GM23338 (cell line): ENCODE results near the gene SLC24A4. TPM values are rescaled to one million over a fixed set of nuclear protein-coding genes. Genes with fewer than 3 reads are reported as not detected.

Experiments
- ATAC-seq: fragments of 200-7000 bp; cut with Tn5 transposase; 3 replicates; pipeline ENCODE4 v1.9.1; 2020
- DNase-seq: peaks from one replicate; pipeline ENCODE4 v3.0.0-alpha.2; 2015; ENCODE audit warnings: low spot score
- H2AFZ ChIP-seq: fragments of 200-600 bp; sonication (generic); 2 replicates; pipeline ENCODE4 v1.8.0; 2016; ENCODE audit warnings: antibody characterized with exemption, mild to moderate bottlenecking, moderate library complexity
- H3F3A ChIP-seq: fragments of 200-600 bp; sonication (generic); replicated peaks from 2 replicates; pipeline ENCODE4 v1.8.0; 2017; ENCODE audit warnings: antibody characterized with exemption, mixed run types, low read depth
- H3K27ac ChIP-seq: fragments of 200-600 bp; sonication (generic); 2 replicates; pipeline ENCODE4 v1.6.1; 2016; ENCODE audit warnings: low read depth
- H3K27me3 ChIP-seq: fragments of 200-600 bp; sonication (generic); 2 replicates; pipeline ENCODE4 v1.8.0; 2016; ENCODE audit warnings: mild to moderate bottlenecking, mixed run types, moderate library complexity; ENCODE audit not compliant: insufficient read depth
- H3K36me3 ChIP-seq: fragments of 200-600 bp; sonication (generic); 2 replicates; pipeline ENCODE4 v1.8.0; 2016; ENCODE audit warnings: mild to moderate bottlenecking; ENCODE audit not compliant: insufficient read depth
- H3K4me1 ChIP-seq: fragments of 200-600 bp; sonication (generic); 2 replicates; pipeline ENCODE4 v1.8.0; 2016; ENCODE audit warnings: mild to moderate bottlenecking, moderate library complexity; ENCODE audit not compliant: insufficient read depth
- H3K4me2 ChIP-seq: fragments of 200-600 bp; sonication (generic); 2 replicates; pipeline ENCODE4 v1.7.1; 2017; ENCODE audit warnings: mixed run types
- H3K4me3 ChIP-seq: fragments of 200-600 bp; sonication (generic); 2 replicates; pipeline ENCODE4 v1.6.1; 2016; ENCODE audit warnings: mixed run types
- H3K79me2 ChIP-seq: fragments of 200-600 bp; sonication (generic); replicated peaks from 2 replicates; pipeline ENCODE4 v1.8.0; 2017; ENCODE audit warnings: mild to moderate bottlenecking; ENCODE audit not compliant: insufficient read depth
- H3K9me2 ChIP-seq: fragments of 200-600 bp; sonication (generic); 2 replicates; pipeline ENCODE4 v1.8.0; 2017; ENCODE audit not compliant: insufficient read depth
- H4K20me1 ChIP-seq: fragments of 200-600 bp; sonication (generic); replicated peaks from 2 replicates; pipeline ENCODE4 v1.8.0; 2017; ENCODE audit warnings: mild to moderate bottlenecking; ENCODE audit not compliant: insufficient read depth
- H3K27ac Mint-ChIP-seq: 2 replicates; pipeline ENCODE4 v1.8.0; 2020; ENCODE audit warnings: inconsistent platforms, mild to moderate bottlenecking, moderate library complexity, mixed read lengths
- H3K27me3 Mint-ChIP-seq: 3 replicates; pipeline ENCODE4 v1.8.0; 2022; ENCODE audit warnings: low read depth, mild to moderate bottlenecking, moderate library complexity, mixed read lengths, inconsistent platforms; ENCODE audit not compliant: insufficient read depth, poor library complexity
- H3K36me3 Mint-ChIP-seq: 3 replicates; pipeline ENCODE4 v1.8.0; 2021; ENCODE audit warnings: low read depth, mild to moderate bottlenecking, inconsistent platforms, moderate library complexity, mixed read lengths
- H3K4me1 Mint-ChIP-seq: 3 replicates; pipeline ENCODE4 v1.8.0; 2020; ENCODE audit warnings: mild to moderate bottlenecking, inconsistent platforms, mixed read lengths
- H3K4me3 Mint-ChIP-seq: 3 replicates; pipeline ENCODE4 v1.8.0; 2021; ENCODE audit warnings: moderate library complexity, mild to moderate bottlenecking, inconsistent platforms, mixed read lengths
- H3K9me3 Mint-ChIP-seq: 3 replicates; pipeline ENCODE4 v1.8.0; 2020; ENCODE audit warnings: moderate library complexity, mild to moderate bottlenecking, inconsistent platforms, mixed read lengths
- CREB1 ChIP-seq: fragments of 250-450 bp; sonication (Bioruptor Pico); IDR thresholded peaks from 2 replicates; pipeline ENCODE4 v1.5.0; 2020; ENCODE audit warnings: low read depth, mild to moderate bottlenecking, moderate library complexity
- EZH2 ChIP-seq: fragments of 200-600 bp; sonication (generic); IDR thresholded peaks from one replicate; pipeline ENCODE4 v1.8.0; 2017; ENCODE audit warnings: antibody characterized with exemption, mild to moderate bottlenecking, low read depth; ENCODE audit not compliant: unreplicated experiment
- EZH2phosphoT487 ChIP-seq: fragments of 200-600 bp; sonication (generic); IDR thresholded peaks from one replicate; pipeline ENCODE4 v1.8.1; 2018; ENCODE audit warnings: antibody characterized with exemption; ENCODE audit not compliant: unreplicated experiment
- JUNB ChIP-seq: IDR thresholded peaks from one replicate; pipeline ENCODE4 v1.6.1; 2016; ENCODE audit warnings: antibody characterized with exemption; ENCODE audit not compliant: unreplicated experiment
- NANOG ChIP-seq: IDR thresholded peaks from 2 replicates; pipeline ENCODE4 v1.6.1; 2016; ENCODE audit warnings: antibody characterized with exemption, borderline replicate concordance
- POLR2AphosphoS5 ChIP-seq: IDR thresholded peaks from 2 replicates; pipeline ENCODE4 v1.6.1; 2016; ENCODE audit warnings: antibody characterized with exemption, low read depth
- STAT1 ChIP-seq: IDR thresholded peaks from one replicate; pipeline ENCODE4 v1.6.1; 2016; ENCODE audit warnings: antibody characterized with exemption; ENCODE audit not compliant: unreplicated experiment
- ZNF114 ChIP-seq: fragments of 250-450 bp; sonication (Bioruptor Pico); IDR thresholded peaks from 2 replicates; pipeline ENCODE4 v1.5.0; 2020; ENCODE audit warnings: mild to moderate bottlenecking, moderate library complexity
- ZNF331 ChIP-seq: fragments of 250-450 bp; sonication (Bioruptor Pico); IDR thresholded peaks from 2 replicates; pipeline ENCODE4 v1.5.0; 2020; ENCODE audit warnings: low read depth, mild to moderate bottlenecking, moderate library complexity
- ZNF462 ChIP-seq: fragments of 250-450 bp; sonication (Bioruptor Pico); IDR thresholded peaks from 2 replicates; pipeline ENCODE4 v1.5.0; 2020; ENCODE audit warnings: mild to moderate bottlenecking, moderate library complexity
- polyA plus RNA-seq: library from polyadenylated mRNA; unstranded; fragments of >200 nt; fragmentation: Nextera tagmentation; extraction: Ambion mirVana; gene quantifications from 2 replicates; pipeline ENCODE4 v1.2.1, GENCODE V29; 2016
- total RNA-seq: library from RNA; depleted of rRNA; stranded (reverse); fragments of >200 nt; shearing (Covaris generic); gene quantifications from 2 replicates; pipeline ENCODE4 v1.2.3, GENCODE V29; 2014
- TF ChIP-seq, protein P1 (sequence below), 2 experiments: fragments of 200-600 bp in 1 of 2; sonication (generic) in 1 of 2; conservative IDR thresholded peaks; 2 replicates each; pipeline versions ENCODE4 v1.5.1 to v1.6.1; 2016 to 2017; ENCODE audit warnings: antibody characterized with exemption in 2 of 2, low read depth in 2 of 2, mild to moderate bottlenecking in 2 of 2, moderate library complexity in 1 of 2
- TF ChIP-seq, protein P2 (sequence below): IDR thresholded peaks from 2 replicates; pipeline ENCODE4 v1.6.1; 2016; ENCODE audit warnings: antibody characterized with exemption

SLC24A4 gene
- total and polyA plus RNA-seq, 2 experiments from 2014 or later, result 0.06 to 0.38 TPM

- Mint-ChIP-seq H3K4me1 (no peaks in the 10 kb centered on the region), H3K36me3 (no peaks in the 10 kb centered on the region), H3K27me3 (no peaks in the 10 kb centered on the region), H3K9me3 (peaks cover 2% of the 10 kb centered on the region; the same call in 1 of the 3 replicates), H3K4me3 (no peak overlapping the region), H3K27ac (no peak overlapping the region)
- no peaks in the 10 kb centered on the region for H3F3A ChIP-seq
- no peak overlapping the region for H3K4me3 ChIP-seq
- ATAC-seq, result no peak
- 0 out of 2 replicates have a peak, but pooled peaks cover 4% of the 10 kb centered on the region for H3K9me2 ChIP-seq
- H4K20me1 ChIP-seq, result no peaks in the 10 kb centered on the region
- no peaks in the 10 kb centered on the region for H3K4me1 ChIP-seq
- no peaks in the 10 kb centered on the region for H3K79me2 ChIP-seq
- H3K36me3 ChIP-seq, result no peaks in the 10 kb centered on the region
- TF ChIP-seq ZNF462, result no peak
- TF ChIP-seq EZH2, result no peak
- TF ChIP-seq EZH2phosphoT487, result no peak
- TF ChIP-seq POLR2AphosphoS5, result no peak
- TF ChIP-seq, protein P1, sequence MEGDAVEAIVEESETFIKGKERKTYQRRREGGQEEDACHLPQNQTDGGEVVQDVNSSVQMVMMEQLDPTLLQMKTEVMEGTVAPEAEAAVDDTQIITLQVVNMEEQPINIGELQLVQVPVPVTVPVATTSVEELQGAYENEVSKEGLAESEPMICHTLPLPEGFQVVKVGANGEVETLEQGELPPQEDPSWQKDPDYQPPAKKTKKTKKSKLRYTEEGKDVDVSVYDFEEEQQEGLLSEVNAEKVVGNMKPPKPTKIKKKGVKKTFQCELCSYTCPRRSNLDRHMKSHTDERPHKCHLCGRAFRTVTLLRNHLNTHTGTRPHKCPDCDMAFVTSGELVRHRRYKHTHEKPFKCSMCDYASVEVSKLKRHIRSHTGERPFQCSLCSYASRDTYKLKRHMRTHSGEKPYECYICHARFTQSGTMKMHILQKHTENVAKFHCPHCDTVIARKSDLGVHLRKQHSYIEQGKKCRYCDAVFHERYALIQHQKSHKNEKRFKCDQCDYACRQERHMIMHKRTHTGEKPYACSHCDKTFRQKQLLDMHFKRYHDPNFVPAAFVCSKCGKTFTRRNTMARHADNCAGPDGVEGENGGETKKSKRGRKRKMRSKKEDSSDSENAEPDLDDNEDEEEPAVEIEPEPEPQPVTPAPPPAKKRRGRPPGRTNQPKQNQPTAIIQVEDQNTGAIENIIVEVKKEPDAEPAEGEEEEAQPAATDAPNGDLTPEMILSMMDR (conservative IDR thresholded peaks at IDR 0.05; ENCODE audit: low read depth in 2 of 2), result no peak
- TF ChIP-seq CREB1 (CRISPR knock-in tag), result no peak
- TF ChIP-seq, protein P2, sequence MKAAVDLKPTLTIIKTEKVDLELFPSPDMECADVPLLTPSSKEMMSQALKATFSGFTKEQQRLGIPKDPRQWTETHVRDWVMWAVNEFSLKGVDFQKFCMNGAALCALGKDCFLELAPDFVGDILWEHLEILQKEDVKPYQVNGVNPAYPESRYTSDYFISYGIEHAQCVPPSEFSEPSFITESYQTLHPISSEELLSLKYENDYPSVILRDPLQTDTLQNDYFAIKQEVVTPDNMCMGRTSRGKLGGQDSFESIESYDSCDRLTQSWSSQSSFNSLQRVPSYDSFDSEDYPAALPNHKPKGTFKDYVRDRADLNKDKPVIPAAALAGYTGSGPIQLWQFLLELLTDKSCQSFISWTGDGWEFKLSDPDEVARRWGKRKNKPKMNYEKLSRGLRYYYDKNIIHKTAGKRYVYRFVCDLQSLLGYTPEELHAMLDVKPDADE, result no peak
- TF ChIP-seq ZNF114 (CRISPR knock-in tag), result no peak
- TF ChIP-seq STAT1, result no peak
- TF ChIP-seq JUNB, result no peak
- no peak for TF ChIP-seq NANOG
- no peak for TF ChIP-seq ZNF331 (CRISPR knock-in tag)
- DNase-seq, result no peak
- no peak overlapping the region for H3K4me2 ChIP-seq
- no peak overlapping the region for H3K27ac ChIP-seq
- no peaks in the 10 kb centered on the region for H3K27me3 ChIP-seq
- H2AFZ ChIP-seq, result no peak overlapping the region
Observed at GRCh38 chr14:92414690-92415445, 91.9 kb downstream of the SLC24A4 start.
